Kidney (tissue), 14 donors: Measurements from ENCODE around the gene USP25. TPM values are rescaled to one million over a fixed set of nuclear protein-coding genes. Genes with fewer than 3 reads are reported as not detected.

Experiments
- DNase-seq, 5 donors: peaks; one replicate each; pipeline ENCODE4 v3.0.0-alpha.2; 2013 to 2020
- FAIRE-seq: peaks from 2 replicates; lab custom pipeline; 2012; peaks lifted over from hg19 to GRCh38; lab: Jason Lieb, UNC
- H3K27ac ChIP-seq, 2 donors: one replicate each; pipeline ENCODE4 v1.7.0; 2013; ENCODE audit warnings: low read depth in 2 of 2, low read length in 2 of 2, inconsistent platforms in 1 of 2
- H3K27me3 ChIP-seq: one replicate; pipeline ENCODE4 v1.7.1; 2013; ENCODE audit warnings: low read length, inconsistent platforms; ENCODE audit not compliant: control insufficient read depth, insufficient read depth
- H3K36me3 ChIP-seq, 3 donors: one replicate each; pipeline versions ENCODE4 v1.7.0 to v1.7.1; 2013; ENCODE audit warnings: low read length in 3 of 3, control low read depth in 1 of 3, inconsistent platforms in 1 of 3; ENCODE audit not compliant: insufficient read depth in 3 of 3, control insufficient read depth in 2 of 3
- H3K4me1 ChIP-seq, 3 donors: one replicate each; pipeline versions ENCODE4 v1.7.0 to v1.7.1; 2013; ENCODE audit warnings: low read length in 3 of 3, inconsistent platforms in 1 of 3, low read depth in 1 of 3; ENCODE audit not compliant: control insufficient read depth in 2 of 3, insufficient read depth in 2 of 3
- H3K4me3 ChIP-seq, 3 donors: one replicate each; pipeline versions ENCODE4 v1.7.0 to v1.8.1; 2013; ENCODE audit warnings: low read length in 3 of 3, control low read depth in 1 of 3, inconsistent platforms in 1 of 3
- H3K9ac ChIP-seq, 3 donors: one replicate each; pipeline versions ENCODE4 v1.7.0 to v1.7.1; 2013; ENCODE audit warnings: low read length in 3 of 3, control low read depth in 1 of 3, inconsistent platforms in 1 of 3
- H3K9me3 ChIP-seq, 3 donors: one replicate each; pipeline versions ENCODE4 v1.7.0 to v1.7.1; 2013; ENCODE audit warnings: low read length in 3 of 3, control low read depth in 1 of 3, inconsistent platforms in 1 of 3; ENCODE audit not compliant: control insufficient read depth in 2 of 3, insufficient read depth in 1 of 3
- intact Hi-C: fragments of 100-400 bp; cut with DNase I; formaldehyde crosslinking; loops from one replicate; pipeline ENCODE4 v1.11.1; 2022
- polyA plus RNA-seq: library from polyadenylated mRNA; stranded (reverse); fragments of 350-450 nt; fragmentation: Illumina TruSeq; extraction: RNeasy Lipid Tissue Mini Kit (QIAGEN cat#74804); gene quantifications from one replicate; pipeline ENCODE4 v1.2.3, GENCODE V29; 2014; ENCODE audit warnings: low read depth, low replicate concordance; ENCODE audit not compliant: insufficient read depth
- total RNA-seq: library from RNA; stranded (reverse); fragmentation: NEBNext Ultra II Directional; extraction: Animal tissue kit (Norgen Biotek cat#: 25700); gene quantifications from one replicate; pipeline ENCODE4 v1.2.1, GENCODE V29; 2021
- TF ChIP-seq, protein P1 (sequence below): IDR thresholded peaks from 3 replicates; pipeline ENCODE4 v1.5.1; 2012; ENCODE audit warnings: mild to moderate bottlenecking, moderate library complexity, borderline replicate concordance; ENCODE audit not compliant: insufficient read depth; ENCODE audit errors: extremely low read depth
- donor health status: control.
- donor health status: control.
- donor health status: control.
- donor health status: control.
- donor health status: control.
- donor health status: DM: yes; HTN: yes; CAD: no.
- donor health status: Normal renal cell carcinoma (clear cell type).

Gene USP25
- total and polyA plus RNA-seq, 2 donors from 2014 or later: 14.0 to 51.6 TPM

DNA sequence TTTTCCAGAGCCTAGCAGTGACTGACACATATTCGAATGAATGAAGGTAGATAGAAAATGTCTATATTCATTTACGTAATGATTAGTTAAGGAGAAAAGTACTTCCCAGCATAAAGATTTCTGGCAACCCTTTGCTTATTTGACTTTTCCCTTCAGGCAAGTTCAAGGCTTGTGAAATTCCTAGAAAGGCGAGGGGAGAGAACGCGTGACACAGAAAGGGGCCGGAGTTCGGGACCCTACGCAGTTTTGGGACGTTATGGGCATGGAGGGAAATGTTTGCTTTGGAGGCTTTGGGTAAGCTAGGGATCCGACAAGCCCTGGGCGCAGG lies 472 bp upstream of the USP25 start:
- H3K27me3 ChIP-seq: no peaks in the 10 kb centered on the region
- H3K36me3 ChIP-seq: no peaks in the 10 kb centered on the region
- H3K9me3 ChIP-seq: no peaks in the 10 kb centered on the region
- peak overlapping the region; percentile 36 to 54 (median 37) for H3K9ac ChIP-seq
- DNase-seq: no peak
- H3K27ac ChIP-seq: peak overlapping the region; percentile 64 to 84
- intact Hi-C loops: no loop called here
- H3K4me3 ChIP-seq: peak overlapping the region; percentile 67 to 82 (median 75)
- TF ChIP-seq, protein P1, sequence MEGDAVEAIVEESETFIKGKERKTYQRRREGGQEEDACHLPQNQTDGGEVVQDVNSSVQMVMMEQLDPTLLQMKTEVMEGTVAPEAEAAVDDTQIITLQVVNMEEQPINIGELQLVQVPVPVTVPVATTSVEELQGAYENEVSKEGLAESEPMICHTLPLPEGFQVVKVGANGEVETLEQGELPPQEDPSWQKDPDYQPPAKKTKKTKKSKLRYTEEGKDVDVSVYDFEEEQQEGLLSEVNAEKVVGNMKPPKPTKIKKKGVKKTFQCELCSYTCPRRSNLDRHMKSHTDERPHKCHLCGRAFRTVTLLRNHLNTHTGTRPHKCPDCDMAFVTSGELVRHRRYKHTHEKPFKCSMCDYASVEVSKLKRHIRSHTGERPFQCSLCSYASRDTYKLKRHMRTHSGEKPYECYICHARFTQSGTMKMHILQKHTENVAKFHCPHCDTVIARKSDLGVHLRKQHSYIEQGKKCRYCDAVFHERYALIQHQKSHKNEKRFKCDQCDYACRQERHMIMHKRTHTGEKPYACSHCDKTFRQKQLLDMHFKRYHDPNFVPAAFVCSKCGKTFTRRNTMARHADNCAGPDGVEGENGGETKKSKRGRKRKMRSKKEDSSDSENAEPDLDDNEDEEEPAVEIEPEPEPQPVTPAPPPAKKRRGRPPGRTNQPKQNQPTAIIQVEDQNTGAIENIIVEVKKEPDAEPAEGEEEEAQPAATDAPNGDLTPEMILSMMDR: no peak
- peaks cover 2 to 5% (median 3%) of the 10 kb centered on the region in 3 donors for H3K4me1 ChIP-seq
- no peak for FAIRE-seq

DNA sequence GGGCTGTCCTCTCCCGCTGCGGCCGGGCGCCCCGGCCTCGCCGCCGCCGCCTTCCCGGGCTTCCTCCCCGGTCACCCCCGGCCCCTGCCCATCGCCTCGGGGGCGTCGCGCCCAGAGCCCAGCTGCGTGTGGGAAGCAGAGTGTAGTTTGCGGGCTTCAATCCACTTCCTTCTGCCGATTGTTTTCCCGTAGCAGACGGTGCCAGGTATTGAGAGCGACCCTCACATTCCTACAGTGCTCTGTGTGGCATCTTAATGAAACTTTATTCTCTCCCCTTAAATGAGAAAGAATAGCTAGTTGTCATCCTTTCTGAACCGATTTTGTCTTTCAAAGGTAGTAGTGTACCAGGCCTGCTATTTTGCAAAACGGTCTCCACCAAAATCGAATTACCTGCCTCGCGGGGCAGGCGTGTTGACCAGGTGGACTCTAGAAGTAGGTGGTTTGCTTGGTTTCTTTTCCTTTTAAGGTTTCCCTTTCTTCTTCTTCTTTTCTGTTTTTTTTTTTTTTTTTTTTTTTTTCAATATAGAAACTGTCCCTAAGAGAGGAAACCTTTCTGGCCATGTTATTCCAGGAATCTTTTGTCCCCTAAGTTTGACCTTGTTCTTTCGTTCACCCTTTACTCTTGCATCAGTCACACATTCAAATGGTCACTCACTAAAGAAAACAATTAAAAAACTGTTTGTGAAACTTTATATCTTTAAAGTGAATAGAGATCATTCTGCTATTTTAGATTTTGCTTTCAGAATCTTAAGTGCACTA lies 881 bp downstream of the USP25 start:
- Histone ChIP-seq H3K4me3 (peak overlapping the region; percentile 77 to 96 (median 95)), H3K36me3 (no peaks in the 10 kb centered on the region), H3K9ac (peak overlapping the region; percentile 74 to 91 (median 79)), H3K4me1 (peaks cover 2 to 11% (median 3%) of the 10 kb centered on the region in 3 donors), H3K27ac (peak overlapping the region; percentile 81 to 90), H3K9me3 (no peaks in the 10 kb centered on the region), H3K27me3 (no peaks in the 10 kb centered on the region)
- FAIRE-seq (no peak), DNase-seq (peak in 3 of 5 donors; percentile 64 to 73 (median 71))
- intact Hi-C loops: no loop called here
- TF ChIP-seq, protein P1: no peak

DNA sequence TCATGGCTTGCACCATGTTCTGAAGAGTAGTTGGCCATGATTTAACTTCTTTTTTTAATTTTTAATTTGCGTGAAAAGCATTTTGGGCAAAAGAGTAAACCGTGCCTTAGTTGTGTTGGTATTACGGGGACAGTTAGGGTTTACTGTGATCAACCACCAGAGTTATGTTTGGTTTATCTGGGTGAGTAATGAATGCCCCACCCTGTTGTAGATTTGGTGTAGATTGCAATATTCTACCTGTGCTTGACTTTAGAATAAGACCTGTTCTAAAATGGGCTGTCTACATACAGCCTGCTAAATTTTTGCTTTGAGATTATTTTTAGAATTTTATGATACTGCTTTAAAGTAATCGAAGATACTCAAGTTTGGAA lies 1.4 kb downstream of the USP25 start:
- Histone ChIP-seq H3K4me3 (peak overlapping the region; percentile 77 to 96 (median 95)), H3K4me1 (peaks cover 2 to 15% (median 3%) of the 10 kb centered on the region in 3 donors), H3K9me3 (no peaks in the 10 kb centered on the region), H3K27me3 (no peaks in the 10 kb centered on the region), H3K27ac (peak overlapping the region; percentile 8 to 28), H3K9ac (peak overlapping the region; percentile 37 to 91 (median 74)), H3K36me3 (no peaks in the 10 kb centered on the region)
- TF ChIP-seq, protein P1: no peak
- FAIRE-seq (no peak), DNase-seq (no peak)
- intact Hi-C loops: no loop called here
